MM.1S (cell line): ENCODE data around the gene EPHA6.

Experiments used
- EZH2 ChIP-seq: fragments of 300-600 bp; sonication (generic); optimal IDR thresholded peaks from 2 replicates; pipeline ENCODE3; 2017; ENCODE audit warnings: low read depth, mild to moderate bottlenecking, antibody characterized with exemption, low read length, mixed read lengths
- EZH2phosphoT487 ChIP-seq: fragments of 300-600 bp; sonication (generic); IDR thresholded peaks from 2 replicates; pipeline ENCODE4 v1.6.1; 2018; ENCODE audit warnings: antibody characterized with exemption, low read length
- TF ChIP-seq, protein P1 (sequence below): fragments of 300-600 bp; sonication (generic); IDR thresholded peaks from 2 replicates; pipeline ENCODE4 v1.5.1; 2016; ENCODE audit warnings: antibody characterized with exemption, low read length, mixed read lengths

DNA sequence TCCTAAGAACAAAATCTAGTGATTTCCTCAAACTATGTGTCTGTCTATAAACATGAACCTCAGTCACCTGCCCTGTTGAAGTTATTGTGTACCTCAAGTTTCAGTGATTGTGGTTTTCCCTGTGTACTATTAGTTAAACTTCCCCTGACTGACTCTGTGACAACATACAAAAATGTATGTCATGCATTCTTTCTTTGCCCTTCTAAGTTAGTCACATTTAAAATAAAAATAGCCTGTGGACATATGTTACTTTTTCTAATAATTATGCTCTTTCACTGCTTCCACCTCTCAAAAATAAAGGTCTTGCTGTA is 29.8 kb downstream of the EPHA6 start:
- TF ChIP-seq, protein P1, sequence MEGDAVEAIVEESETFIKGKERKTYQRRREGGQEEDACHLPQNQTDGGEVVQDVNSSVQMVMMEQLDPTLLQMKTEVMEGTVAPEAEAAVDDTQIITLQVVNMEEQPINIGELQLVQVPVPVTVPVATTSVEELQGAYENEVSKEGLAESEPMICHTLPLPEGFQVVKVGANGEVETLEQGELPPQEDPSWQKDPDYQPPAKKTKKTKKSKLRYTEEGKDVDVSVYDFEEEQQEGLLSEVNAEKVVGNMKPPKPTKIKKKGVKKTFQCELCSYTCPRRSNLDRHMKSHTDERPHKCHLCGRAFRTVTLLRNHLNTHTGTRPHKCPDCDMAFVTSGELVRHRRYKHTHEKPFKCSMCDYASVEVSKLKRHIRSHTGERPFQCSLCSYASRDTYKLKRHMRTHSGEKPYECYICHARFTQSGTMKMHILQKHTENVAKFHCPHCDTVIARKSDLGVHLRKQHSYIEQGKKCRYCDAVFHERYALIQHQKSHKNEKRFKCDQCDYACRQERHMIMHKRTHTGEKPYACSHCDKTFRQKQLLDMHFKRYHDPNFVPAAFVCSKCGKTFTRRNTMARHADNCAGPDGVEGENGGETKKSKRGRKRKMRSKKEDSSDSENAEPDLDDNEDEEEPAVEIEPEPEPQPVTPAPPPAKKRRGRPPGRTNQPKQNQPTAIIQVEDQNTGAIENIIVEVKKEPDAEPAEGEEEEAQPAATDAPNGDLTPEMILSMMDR: no peak
- TF ChIP-seq EZH2phosphoT487: no peak
- no peak for TF ChIP-seq EZH2
